Measurements from ENCODE around the gene RPS5.
"Not testable (repeated sequence)": the region's sequence is repeated elsewhere in the genome, so short reads cannot be mapped to it uniquely, and the experiment has no call there.

RPS5 gene

DNA sequence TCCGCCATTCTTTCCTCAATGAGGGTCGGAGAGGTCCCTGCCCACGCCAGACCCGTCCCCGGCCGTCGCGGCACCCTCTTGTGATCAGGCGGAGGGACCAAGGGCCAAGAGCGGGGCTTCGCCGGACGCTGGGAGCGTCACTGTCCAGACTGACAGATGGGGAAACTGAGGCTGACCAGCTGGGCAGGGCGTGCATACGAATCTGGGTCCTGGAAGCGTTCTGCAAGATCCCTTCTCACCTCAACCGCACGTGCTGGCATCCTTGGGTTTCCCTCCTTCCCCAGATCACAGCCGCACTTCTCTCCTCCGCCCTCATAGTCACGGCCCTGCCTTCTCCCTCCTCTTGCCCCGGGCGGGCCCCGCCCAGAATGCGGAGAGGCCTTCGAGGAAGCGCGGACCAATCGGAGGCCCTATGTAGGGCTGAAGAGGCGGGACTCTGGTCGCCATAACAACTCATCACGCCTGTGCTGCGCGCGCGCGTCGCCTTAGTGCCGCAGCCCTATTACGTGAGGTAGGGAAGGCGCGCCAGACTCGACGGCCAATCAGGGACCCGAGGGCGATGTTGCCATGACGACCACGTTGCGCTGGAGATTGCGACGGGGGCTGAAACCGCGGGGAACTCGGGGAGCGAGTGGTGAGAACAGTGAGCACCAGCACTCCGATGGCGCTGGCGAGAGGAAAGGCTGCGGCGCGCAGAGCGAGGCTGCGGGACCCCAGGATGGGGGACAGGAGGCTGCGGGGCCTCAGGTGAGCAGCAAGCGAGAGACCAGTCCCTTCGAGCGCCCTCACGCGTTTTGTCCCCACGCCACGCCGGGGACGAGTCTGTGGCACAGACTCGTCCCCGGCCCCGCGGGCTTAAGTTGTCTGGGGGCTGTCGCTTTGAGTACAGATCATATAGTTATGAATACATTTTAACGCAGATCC, 14.1 kb downstream of the RPS5 start:
- DNase-seq: peak; percentile 99 to 100 (median 100)
- intact Hi-C loops (cut with DNase I): no loop called here

DNA sequence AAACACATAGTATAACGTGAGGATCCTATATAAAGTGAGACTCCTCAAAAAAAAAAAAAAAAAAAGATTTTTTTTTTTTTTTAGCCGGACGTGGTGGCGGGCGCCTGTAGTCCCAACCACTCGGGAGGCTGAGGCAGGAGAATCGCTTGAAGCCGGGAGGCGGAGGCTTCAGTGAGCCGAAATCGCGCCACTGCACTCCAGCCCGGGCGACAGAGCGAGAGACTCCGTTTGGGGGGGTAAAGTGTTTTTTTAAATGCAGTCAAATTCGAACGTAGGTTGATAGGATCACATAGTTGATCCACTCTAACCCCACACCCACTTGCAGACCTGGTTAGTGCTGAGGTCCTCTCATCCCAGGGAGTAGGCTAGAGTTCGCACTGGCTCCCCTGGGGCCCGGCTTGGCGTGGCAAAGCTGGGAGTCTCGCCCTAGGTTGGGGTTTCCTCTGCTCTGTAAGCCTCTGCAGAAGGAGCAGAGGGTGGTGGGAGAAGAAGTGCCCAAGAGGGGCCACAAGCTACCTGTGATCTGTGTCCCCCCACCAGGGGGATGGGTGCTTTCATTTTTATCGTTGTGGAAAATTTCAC, 14.9 kb downstream of the RPS5 start:
- DNase-seq: peak in 2 of 10 donors; percentile 44 to 81
- intact Hi-C loops (cut with DNase I): no loop called here

DNA sequence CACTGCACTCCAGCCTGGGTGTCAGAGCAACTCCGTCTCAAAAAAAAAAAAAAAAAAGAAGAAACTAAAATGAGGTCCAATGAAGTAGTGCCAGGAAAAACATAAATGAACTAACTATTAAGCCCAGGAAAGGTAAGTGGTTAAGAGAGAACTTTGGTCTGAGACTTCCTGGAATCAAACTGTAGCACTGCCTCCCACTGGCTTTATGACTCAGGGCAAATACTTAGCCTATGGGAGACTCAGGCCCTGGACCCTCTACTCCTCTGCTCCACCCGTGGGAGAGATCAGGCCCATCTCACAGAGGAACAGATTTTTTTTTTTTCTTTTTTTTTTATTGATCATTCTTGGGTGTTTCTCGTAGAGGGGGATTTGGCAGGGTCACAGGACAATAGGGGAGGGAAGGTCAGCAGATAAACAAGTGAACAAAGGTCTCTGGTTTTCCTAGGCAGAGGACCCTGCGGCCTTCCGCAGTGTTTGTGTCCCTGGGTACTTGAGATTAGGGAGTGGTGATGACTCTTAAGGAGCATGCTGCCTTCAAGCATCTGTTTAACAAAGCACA, 16.9 kb downstream of the RPS5 start:
- intact Hi-C loops (cut with DNase I); DNase-seq: not testable (repeated sequence)

DNA sequence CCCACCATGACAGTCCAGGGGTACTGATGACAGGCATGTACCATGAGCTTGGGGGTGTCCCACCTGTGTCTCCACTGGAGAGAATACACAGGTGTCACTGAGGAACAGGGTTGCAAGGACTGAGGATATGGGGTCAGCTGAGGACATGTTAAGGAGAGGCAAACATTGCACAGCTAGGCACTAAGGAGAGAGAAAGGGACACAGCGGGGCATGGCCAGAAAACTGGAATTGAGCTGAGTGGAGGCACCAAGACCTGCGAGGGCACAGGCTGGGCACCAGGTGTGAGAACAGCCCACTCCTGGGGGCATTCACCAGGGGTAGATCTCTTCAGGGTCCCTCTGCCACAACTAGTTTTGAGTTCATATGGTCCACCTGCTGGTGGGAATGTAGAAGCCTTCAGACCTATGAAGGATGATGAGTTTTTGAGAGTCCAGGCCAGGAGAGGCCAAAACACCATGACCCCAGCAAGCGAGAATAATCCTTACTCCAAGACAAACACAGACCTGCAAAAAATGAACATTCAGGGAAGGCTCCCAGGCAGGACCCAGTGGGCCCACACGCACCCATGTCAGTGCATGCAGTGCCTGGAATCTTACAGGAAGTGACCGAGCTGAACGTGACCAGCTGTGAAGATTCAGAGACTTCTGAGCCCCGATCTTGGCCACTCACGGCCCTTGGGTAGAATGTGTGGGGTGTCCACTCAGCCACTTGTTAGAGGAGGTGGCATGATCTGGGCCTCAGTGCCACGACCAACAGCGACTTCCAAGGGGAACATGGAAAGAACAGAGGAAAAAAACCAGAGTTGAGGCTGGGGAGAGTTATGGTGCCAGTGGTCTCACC, 20.0 kb downstream of the RPS5 start:
- intact Hi-C loops (cut with DNase I): loop anchor here (5.0 kb wide), 1 partner anchor 35 kb away; the partner anchor contains the start of gene ZNF132
- peak in 1 of 10 donors; percentile 41 for DNase-seq

DNA sequence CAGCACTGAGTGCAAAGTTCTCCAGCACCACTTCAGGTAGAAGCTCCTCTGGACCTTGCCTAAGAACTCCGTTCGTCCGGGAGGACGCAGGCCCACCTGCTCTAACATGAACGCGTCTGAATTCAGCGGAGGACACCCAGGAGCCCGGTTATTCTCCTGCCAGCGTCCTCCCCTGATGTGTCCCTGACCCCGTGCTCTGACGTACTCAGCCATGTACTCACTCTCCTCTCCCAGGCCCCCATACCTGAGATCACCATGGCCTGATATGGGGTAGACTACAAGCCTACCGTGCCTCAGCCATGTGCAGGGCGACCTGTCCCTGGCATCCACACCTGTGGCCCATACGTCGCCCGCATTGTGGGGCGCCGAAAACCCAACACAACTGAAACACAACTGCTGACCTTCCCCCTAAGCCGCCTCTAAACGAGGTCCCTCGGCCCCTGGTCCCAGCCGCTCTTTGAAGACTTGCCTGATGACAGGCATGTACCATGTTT, 20.6 kb downstream of the RPS5 start:
- intact Hi-C loops (cut with DNase I): loop anchor here (2.0 to 5.0 kb wide), 2 partner anchors 35 to 59 kb away; partner anchors contain the start of genes ZNF132 and ZNF324
- peak in 1 of 10 donors; percentile 7 for DNase-seq

DNA sequence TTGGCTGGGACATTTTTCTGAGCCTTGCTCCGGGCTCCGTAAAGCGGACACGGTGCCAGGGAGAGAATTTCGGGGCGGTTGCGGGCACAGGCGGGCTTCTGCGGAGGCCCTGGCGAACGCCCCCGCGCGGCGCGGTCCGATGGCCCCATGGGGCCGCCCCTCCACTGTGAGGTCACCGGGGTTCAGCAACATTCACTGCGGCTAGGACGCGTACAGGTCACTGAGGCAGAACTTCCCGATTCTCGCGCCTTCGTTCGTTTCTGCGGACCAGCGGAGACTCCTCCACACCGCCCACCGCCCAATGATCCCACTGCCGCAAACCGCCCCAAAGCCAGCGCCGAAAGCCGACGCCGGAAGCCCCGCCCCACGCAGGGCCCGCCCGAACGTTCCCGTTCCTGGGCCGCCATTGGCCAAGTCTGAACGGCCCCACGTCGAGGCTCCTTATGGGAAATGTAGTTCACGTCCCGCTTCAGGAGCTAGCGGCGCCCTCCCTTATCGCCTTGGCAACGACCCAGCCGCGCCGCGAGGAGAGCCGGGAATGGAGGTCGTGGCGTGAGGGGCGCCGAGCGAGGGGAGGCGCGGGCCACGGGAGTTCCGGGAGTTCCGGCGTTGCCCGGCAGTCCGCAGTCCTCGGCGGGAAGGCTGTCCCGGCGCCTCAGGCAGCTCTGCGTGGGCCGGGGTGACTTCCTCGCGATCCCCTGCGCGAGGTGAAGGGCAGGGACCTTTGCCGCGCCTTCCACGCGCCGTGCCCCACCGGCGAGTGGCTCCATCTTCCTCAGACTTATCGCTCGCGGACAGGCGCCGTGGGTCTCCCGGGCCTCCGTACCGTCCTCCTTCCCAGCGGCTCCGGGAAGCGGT, 21.3 kb downstream of the RPS5 start, which contains the start of gene ZNF584:
Gene ZNF584, plus strand, starts transcription at position 498 of the 858 bp plus-strand sequence. CDS start 499 bp downstream, outside the sequence.
- intact Hi-C loops (cut with DNase I): loop anchor here (2.0 to 5.0 kb wide), 2 partner anchors 34 to 58 kb away; partner anchors contain the start of genes ZNF132 and ZNF324
- peak; percentile 94 to 100 (median 97) for DNase-seq

DNA sequence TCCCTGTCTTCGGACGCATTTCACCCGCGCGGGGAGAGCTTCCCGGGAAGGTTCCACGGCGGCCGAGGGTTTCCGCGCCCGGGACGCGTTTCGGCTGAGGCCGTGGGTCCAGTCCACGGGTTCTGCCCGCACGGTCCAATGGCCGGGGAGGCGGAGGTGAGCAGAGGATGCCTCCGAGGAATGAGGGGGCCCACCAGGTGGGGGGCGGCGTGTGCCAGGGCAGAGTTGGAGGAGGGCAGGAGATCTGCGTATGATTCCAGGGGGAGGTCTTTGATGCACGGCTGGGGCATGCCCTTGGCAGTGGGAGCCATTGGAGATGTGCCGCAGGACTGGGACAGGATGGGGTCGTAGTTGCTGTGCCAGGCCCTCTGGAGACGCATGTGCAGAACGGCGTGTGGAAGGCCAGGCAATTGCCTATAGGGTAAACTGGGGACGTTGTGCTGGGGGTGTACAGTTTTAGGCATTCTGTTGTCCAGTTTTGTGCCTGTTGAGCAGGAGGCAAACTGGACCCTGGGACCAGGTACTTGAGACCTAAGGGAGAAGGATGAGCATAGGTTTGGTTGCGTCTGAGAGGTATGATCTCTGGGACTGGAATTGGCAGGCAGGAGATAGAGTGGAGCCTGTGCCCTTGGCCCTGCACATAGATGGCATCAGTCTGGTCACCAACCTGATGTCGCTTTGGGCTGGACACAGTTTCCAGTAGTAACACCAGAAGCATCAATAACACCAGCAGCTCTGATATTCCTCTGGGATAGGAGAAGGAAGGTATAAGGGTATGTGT, 22.1 kb downstream of the RPS5 start:
- DNase-seq: peak in 4 of 10 donors; percentile 33 to 89 (median 58)
- intact Hi-C loops (cut with DNase I): loop anchor here (2.0 to 5.0 kb wide), 2 partner anchors 33 to 58 kb away; partner anchors contain the start of genes ZNF132 and ZNF324

DNA sequence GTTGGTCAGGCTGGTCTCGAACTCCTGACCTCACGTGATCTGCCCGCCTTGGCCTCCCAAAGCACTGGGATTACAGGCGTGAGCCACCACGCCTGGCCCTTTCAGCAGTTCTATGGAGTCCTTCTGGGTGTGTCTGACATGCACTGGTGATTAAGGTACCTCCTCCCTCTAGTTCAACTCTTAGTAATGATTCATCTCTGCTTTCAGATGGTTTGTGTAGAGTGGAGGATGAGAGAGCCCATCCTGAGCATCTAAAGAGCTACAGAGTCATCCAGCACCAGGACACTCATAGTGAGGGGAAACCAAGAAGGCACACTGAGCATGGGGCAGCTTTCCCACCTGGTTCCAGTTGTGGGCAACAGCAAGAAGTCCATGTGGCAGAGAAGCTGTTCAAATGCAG, 29.5 kb downstream of the RPS5 start:
- intact Hi-C loops (cut with DNase I): no loop called here
- no peak for DNase-seq

DNA sequence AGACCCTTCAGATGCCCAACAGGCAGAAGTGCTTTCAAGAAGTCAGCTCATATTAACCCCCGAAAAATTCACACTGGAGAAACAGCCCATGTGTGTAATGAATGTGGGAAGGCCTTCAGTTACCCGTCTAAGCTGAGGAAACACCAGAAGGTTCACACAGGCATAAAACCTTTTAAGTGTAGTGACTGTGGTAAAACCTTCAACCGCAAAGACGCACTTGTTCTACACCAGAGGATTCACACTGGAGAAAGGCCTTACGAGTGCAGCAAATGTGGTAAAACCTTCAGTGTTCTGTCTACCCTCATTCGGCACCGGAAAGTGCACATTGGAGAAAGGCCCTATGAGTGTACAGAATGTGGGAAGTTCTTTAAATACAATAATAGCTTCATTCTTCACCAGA, 30.0 kb downstream of the RPS5 start:
- intact Hi-C loops (cut with DNase I): no loop called here
- no peak for DNase-seq

DNA sequence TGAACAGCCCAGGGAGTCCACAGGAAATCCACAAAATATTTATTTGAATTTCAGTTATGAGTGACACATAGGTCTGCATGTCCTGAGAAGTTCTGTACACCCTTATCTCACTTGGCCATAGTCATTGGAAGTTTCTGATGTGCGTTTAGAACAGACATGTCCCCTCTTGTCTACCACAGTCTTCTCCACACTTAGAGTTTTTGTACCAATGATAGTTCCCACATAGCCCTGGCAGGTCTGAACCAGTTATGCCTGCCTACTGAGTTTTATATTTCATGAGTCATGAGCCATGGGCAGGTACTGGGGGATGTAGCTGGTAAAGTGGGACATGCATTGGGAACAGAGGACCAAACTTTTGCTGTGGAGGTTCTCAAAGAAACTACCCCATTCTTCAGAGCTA, 41.5 kb downstream of the RPS5 start:
- intact Hi-C loops (cut with DNase I): no loop called here
- no peak for DNase-seq

DNA sequence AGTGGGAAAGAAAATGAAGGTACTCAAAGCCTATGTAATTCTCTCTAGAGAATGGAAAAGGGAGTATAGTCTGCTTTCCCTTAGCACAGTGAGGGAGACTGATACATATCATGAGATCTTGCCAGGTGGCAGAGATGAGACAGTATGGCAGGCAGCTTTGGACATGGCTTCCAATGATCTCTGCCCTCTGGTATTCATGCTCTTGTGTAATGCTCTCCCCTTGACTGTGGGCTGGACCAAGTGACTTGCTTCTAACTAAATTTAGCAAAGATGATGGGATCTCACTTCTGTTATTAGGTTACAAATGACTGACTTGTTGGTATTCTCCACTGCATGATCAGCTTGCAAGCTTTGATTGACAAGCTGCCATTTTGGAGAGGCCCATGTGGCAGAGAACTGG, 42.7 kb downstream of the RPS5 start:
- intact Hi-C loops (cut with DNase I): no loop called here
- no peak for DNase-seq

DNA sequence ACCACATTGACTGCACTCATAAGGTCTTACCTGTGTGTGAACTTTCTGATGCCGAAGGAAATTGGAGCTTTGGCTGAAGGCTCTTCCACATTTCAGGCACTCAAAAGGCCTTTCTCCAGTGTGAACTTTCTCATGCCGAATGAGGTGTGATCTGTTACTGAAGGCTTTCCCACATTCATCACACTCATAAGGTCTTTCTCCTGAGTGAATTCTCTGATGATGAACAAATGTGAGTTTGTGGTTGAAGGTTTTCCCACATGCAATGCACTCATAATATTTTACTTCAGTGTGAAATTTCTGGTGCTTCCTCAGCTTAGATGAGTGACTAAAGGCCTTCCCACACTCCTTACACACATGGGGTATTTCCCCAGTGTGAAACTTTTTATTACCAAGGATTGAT, 47.1 kb downstream of the RPS5 start:
- DNase-seq: no peak
- intact Hi-C loops (cut with DNase I): no loop called here

DNA sequence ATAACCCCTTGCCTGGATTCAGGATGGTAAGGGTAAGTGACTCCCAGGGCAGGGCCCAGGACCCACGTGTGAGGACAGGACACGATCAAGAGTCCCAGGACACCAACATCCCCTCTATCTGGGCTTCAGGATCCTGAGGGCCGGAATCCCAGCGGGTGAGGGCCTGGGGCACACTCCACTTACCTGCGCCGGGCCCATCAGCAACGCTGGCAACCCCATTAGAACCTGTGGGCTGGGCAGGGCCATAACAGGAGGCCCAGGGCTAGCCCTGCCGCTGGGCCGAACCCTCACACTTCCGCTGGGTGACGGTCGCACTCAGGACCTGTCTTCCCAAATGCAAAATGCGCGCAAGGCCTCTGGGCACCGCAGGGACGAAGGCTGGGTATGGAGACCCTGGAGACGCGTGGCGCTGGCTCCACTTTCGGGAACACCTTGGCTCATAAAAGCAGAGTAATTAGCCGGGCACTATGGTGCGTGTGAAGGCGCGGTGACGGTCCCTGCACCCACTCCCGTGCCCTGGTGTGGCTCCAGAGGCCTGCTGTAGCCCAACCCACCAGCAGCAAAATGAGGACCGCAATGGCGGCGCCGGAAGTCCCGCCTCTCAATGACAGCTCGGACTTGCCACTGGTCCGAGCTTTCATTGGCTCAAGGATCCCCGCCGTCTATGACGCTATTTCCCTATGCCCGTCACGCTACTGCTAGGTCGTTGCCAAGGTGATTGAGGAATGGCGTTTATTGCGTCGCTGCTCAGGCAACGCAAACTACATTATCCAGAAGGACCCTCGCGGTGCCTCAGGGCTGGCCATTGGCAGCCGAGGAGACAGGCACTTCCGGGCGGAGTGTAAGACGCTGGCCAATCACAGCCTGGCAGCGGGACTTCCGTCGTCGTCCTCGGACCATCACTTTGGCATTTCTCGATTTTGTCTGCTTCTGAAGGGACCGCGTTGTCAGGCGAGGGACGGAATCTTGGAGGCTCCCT, 52.8 kb downstream of the RPS5 start, which contains the start of gene ZNF132:
Gene ZNF132, minus strand, starts transcription at position 578 of the 979 bp plus-strand sequence. Its CDS starts 332 bp downstream, at position 246.
- intact Hi-C loops (cut with DNase I): loop anchor here (1.0 to 5.0 kb wide), 3 partner anchors 11 to 79 kb away; partner anchors contain the start of genes ZBTB45, ZNF324B and ZNF584
- peak; percentile 97 to 100 (median 99) for DNase-seq

DNA sequence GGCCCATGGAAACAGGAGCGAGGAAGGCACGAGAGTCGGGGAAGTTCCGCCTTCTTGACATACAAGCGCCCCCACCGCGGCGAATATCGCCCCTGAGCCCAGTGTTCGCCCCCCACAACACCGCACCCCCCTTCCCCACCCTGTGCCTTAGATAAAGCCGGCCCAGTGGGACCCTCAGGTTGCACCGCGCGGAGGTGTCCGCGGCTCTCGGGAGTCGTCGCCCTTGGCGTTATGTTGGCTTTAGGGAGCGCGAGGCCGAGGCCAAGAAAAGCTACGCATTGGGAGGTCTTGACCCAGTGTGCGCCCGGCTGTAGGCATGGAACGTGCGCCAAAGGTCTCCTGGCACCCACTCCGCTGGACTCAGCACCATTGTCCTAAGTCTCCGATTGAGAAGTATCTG, 53.5 kb downstream of the RPS5 start:
- intact Hi-C loops (cut with DNase I): loop anchor here (1.0 to 5.0 kb wide), 3 partner anchors 11 to 78 kb away; partner anchors contain the start of genes ZBTB45, ZNF324B and ZNF584
- peak in 1 of 10 donors; percentile 85 for DNase-seq

DNA sequence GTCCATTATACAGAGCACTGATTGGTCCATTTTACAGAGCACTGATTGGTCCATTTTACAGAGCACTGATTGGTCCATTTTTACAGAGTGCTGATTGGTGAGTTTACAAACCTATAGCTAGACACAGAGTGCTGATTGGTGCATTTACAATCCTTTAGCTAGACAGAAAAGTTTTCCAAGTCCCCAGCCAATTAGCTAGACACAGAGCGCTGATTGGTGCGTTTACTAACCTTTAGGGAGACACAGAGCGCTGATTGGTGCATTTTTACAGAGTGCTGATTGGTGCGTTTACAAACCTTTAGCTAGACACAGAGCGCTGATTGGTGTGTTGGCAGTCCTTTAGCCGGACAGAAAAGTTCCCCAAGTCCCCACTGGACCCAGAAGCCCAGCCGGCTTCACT, 55.9 kb downstream of the RPS5 start:
- intact Hi-C loops (cut with DNase I): loop anchor here (5.0 kb wide), 1 partner anchor 36 kb away; the partner anchor contains the start of gene ZNF584
- not testable (repeated sequence) for DNase-seq

Data from posterior cingulate gyrus (tissue), 11 donors.